ENCODE measurements around the gene BRCC3.
A peak's percentile ranks its signal among the peaks of the same experiment; 100 is the strongest.
"Not testable (repeated sequence)": the region's sequence is repeated elsewhere in the genome, so short reads cannot be mapped to it uniquely, and the experiment has no call there.

The BRCC3 gene

GRCh38 chrX:155148166-155148565, 76.9 kb downstream of the BRCC3 start:
- not testable (repeated sequence) for DNase-seq

GRCh38 chrX:155148724-155149537, 77.6 kb downstream of the BRCC3 start:
- peak in 3 of 6 experiments; percentile 6 to 31 (median 9) for DNase-seq

GRCh38 chrX:155169881-155170280, 98.6 kb downstream of the BRCC3 start:
- DNase-seq, result no peak
